Non-pigmented ciliary epithelial cell (primary cell): Measurements from ENCODE around the gene NTMT2.
"Not testable (repeated sequence)": the region's sequence is repeated elsewhere in the genome, so short reads cannot be mapped to it uniquely, and the experiment has no call there.

Source experiments
- DNase-seq: peaks from one replicate; pipeline ENCODE4 v3.0.0-alpha.2; 2010; ENCODE audit warnings: low read depth

NTMT2 gene

GRCh38 chr1:170145770-170146676 is at the start of gene NTMT2:
NTMT2 (plus strand) TSS chr1:170145959; CDS start chr1:170146108, 149 bp downstream.
- no peak for DNase-seq

- no peak for DNase-seq
Observed at GRCh38 chr1:170095976-170096748, 49.6 kb upstream of the NTMT2 start.

DNA sequence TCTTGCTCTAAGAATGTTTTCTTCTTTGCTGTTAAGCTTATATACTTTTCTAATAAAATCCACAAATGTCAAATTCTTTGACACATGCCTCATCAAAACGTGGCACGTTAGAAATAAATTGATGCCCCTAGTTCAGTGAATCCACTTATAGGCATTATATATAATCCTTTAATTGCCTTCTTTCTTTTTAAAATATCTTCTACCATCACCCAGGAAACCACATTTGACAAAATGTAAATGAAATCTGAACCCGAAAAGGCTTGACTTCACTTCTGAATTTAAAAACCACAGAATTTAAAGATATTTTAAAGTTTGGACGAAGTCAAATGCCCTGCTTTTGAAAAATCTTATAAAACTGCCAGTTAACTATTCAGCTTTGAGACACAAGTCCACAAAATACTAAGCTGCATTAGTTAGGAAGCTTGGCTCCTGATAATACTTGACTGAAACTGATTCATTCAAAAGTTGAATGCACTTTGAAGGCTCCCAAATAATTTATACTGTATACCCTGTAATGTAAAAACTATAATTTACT is 48.9 kb upstream of the NTMT2 start:
- DNase-seq, result no peak

- DNase-seq, result no peak
Observed at GRCh38 chr1:170097449-170097948, 48.3 kb upstream of the NTMT2 start.

GRCh38 chr1:170113140-170113539 is 32.6 kb upstream of the NTMT2 start:
- not testable (repeated sequence) for DNase-seq

DNA sequence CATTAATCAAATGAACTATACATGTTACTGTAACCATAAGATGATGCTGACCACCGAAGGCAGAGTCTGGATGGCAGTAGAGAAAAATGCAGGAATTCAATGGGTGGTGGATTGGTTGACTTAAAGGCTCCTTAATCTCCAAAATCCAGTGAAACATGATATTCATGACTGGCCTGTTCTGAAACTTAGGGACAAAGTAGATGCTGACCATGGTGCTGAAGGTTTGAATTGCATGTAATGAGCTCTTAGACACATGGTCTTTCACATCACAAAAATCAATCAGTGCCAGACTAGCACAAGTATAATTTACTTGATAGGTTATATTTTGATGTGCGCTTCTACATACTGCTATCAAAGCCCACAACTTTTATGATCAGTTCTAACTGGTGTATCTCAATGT is 30.9 kb upstream of the NTMT2 start:
- DNase-seq, result peak; percentile 2

- DNase-seq, result no peak
Observed at GRCh38 chr1:170122366-170122765, 23.4 kb upstream of the NTMT2 start.

- no peak for DNase-seq
Observed at GRCh38 chr1:170125269-170125668, 20.5 kb upstream of the NTMT2 start.

DNA sequence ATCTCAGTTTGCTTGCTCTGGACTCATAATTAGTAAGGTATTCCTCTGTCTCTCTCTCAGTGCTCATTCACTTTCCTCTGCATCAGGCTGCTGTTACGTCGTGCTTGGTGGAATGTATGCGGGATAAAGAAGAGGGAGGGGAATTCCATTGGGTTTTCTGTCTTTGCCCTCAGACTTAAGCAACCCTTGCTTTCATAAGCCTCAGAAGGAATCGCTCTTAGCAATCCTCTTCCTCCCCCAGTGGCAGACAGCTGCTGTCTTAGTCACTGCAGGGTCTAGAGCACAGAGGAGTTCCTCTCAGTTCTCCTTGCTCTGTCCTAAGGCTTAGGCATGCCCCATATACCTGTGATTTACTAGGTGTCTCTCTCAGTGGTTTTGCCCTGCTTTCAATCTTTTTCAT is 19.1 kb upstream of the NTMT2 start:
- DNase-seq, result peak; percentile 84

- no peak for DNase-seq
Observed at GRCh38 chr1:170131450-170131849, 14.3 kb upstream of the NTMT2 start.

DNA sequence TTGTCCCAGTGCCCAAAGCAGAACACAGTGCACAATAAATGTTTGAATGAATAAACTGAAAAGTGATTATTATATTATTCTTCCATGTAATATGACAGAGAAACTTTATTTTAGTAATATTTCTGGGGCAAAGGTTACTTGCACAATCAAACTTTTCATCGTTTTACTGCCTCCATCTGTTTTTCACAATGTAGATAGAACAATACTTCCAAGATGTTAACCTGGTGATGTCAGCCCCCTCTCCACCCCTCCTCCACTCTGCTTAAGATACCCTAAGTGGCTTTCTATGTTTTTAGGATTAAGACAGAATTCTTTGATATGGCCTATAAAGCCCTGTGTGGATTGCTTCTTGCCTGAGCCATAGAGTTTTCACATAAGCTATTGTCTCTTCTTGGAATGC is 13.8 kb upstream of the NTMT2 start:
- DNase-seq, result no peak

DNA sequence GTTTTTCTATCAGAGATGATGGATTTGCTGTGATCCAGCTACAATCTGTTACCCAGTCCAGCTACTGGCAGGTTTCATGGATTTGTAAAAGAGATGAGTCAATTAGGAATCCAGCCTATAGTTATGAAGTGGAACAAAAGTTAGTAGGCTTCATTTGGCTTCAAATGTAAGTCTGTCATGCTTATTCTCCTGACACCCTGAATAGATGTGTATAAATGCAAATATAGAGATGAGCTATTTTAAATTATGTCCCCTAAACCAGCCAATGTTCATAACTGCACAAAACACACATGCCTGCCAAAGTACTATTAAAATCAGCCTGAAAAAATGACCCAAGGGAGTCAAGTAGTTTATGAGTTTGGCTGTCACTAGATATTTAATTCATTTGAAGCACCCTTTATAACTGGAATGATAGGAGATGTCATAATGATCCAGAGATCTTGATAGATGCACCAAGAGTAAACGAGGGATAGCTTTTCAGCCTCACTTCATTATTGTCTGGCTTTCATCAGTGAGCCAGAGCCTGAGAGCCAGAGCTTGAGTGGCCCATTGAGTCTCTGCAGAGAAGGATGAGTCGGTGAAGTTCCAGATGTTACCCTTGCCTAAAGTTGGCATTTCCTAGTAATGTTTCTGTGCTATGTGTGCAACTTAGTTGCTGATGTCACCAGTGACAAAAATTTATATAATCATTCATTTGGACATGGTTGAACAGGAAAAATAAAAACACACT is 11.8 kb upstream of the NTMT2 start:
- no peak for DNase-seq

- no peak for DNase-seq
Observed at GRCh38 chr1:170134521-170134920, 11.2 kb upstream of the NTMT2 start.

DNA sequence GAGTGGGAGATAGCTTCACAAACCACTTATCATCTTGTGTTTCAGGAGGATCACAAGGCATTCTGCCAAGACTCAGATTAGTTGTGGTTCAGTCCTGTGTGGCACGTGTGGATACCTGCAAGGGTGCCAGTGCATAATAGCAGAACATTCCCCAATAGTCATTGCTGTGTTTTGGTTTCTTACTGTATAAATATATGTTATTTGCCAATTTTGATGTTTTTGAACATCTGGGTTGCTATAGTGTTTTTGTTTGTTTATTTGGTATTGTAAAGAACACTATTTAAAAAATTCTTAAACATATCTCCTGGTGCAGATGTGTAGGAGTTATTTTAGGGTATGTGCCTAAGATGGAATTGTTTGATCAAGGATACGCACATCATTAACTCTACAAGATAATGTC is 5.4 kb upstream of the NTMT2 start:
- DNase-seq, result no peak

DNA sequence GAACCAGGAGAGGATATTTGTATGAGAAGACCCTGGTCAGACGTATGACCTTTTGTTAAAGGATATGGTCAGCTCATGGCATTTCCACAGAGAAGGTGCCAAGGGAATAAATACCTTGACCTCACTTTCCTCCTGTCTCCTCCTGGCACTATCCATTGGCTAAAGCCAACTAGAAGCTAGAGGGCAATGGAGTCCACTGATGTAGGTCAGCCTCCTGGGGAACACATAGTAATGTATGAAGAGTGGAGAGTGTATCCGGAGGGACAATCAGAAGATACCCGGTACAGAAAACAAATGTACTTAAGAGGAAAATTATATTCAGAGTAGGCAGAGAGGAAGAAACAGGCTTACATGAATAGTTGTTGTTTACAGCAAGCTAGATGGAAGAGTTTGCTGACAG is 698 bp upstream of the NTMT2 start:
- no peak for DNase-seq

DNA sequence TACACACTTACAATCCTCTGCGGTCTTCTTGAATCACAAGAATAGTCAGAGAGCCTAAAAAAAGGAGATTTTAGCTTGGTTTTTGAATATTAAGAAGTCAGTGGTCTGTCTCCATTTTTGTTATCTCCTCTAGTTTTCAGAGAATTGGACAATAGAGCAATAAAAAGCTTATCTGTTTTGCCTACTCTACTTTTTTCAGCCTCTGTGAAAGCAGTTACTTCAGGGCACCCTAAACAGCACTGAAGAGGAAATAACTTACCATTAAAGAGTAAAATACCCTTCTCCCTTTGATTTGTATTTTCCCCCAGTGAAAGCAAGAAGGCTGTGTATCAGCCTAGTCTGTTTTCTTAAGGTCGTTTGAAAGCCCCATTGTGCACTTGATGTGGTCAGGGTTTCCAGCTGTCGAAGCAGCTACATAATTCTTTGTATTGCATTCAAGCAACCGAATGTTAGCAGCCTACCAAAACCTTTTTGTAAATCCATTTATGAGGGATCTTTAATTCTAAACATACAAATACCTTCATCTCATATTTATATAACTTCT is 1.0 kb downstream of the NTMT2 start:
- no peak for DNase-seq

DNA sequence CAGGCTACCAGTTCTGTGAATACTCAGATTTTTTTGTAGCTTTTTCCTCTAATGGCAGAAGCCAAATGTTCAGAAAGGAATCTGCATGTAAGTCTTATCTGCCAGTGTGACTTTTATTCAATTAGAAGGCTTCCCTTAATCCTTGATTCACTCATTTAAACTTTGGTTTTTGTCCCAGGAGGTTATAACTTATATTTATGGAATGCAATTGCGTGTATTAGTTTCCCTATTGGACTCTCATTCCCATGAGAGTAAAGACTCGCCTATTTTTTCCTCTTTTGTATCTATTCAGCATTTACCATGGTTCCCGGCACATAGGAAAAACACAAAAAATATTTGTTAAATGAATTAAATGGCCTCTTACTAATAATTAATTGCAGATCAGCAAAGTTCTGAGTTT is 3.5 kb downstream of the NTMT2 start:
- no peak for DNase-seq

DNA sequence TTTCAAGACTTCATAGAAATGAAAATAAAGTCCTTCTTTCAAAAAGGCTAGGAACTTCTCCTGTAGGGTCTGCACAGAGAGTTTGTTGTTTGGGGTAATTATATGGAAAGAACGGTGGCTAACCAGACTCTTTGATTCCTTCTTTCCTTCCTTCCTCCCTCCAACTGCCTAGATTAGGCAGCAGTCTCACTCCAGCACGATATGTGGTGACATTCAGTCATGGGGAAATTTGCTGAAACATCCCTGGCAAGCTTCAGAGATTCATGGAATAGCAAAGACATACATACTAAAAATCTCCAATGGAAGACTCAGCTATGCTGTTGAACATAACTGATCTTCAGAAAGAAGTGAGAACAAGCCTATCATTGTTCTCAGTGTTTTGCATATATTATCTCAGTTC is 4.3 kb downstream of the NTMT2 start:
- DNase-seq, result no peak

DNA sequence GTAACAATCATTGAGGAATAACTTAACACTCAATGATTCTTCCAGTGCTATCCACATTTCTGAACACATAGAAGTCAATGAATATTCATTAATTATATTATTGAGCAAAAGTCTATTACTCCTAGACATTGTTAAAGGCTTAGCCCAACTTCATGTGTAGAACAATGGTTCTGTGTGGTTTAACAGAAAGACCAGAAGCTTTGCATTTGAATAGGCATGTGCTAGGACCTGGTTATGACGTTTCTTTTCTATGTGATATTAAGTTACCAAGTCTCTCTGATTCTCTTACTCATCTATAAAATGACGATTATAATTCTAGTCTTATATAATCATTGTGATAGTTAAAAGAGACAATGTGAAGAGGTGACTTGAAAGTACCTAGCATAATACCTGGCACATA is 5.2 kb downstream of the NTMT2 start:
- DNase-seq, result no peak

- no peak for DNase-seq
Observed at GRCh38 chr1:170153417-170153816, 7.7 kb downstream of the NTMT2 start.

DNA sequence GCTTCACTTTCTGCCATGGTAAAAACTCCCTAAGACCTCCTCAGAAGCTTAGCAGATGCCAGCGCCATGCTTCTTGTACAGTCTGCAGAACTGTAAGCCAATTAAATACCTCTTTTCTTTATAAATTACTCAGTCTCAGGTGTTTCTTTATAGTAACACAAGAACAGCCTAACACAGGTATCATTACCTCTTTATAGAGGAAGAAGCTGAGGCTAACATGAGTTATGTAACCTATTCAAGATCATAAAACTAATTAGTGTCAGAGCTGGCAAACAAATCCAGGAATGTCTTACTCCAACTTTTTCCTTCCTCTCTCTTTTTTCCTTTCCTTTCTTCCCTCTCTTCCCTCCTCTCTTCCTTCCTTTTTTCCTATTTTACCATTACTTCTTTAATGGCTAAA is 9.3 kb downstream of the NTMT2 start:
- no peak for DNase-seq

- no peak for DNase-seq
Observed at GRCh38 chr1:170156594-170156993, 10.8 kb downstream of the NTMT2 start.
